Activated CD8-positive, alpha-beta memory T cell treated with anti-CD3 and anti-CD28 coated beads, Interleukin-2, amount 50 U/mL, for 4 hours (primary cell): ENCODE data around the gene PRDM15.

Experiments
- DNase-seq: peaks from one replicate; pipeline ENCODE4 v3.0.0-alpha.2; 2020

PRDM15 gene

DNA sequence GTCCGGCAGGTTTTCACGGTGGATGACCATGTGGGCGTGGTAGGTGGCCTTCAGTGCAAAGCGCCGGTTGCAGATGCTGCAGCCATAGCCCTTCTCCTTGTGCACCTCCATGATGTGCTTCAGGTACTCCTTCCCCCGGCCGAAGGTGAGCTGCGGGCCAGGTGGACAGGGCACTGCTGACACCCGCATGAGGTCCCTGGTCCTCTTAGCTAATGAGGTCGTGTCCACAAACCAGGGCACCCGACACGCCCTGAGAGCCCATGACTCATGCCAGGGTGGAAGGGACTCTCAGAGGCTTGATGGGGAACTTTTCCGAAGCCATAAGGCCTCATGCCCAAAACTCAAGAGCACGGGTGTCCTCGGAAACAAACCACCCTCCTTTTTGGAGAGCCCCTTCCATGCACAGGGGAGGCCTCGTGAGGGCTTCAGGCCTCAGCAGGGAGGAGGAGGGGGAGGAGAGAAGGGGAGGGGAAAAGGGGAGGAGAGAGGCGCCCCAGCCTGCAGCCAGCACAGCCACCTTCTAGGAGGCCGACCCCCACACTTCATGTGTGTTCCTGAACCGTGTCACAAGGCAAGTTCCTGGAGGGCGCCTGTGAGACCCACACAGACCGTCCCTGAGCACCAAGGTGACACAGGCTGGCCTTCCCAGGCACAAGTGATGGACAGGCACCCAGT, 57.9 kb downstream of the PRDM15 start:
- DNase-seq: no peak

DNA sequence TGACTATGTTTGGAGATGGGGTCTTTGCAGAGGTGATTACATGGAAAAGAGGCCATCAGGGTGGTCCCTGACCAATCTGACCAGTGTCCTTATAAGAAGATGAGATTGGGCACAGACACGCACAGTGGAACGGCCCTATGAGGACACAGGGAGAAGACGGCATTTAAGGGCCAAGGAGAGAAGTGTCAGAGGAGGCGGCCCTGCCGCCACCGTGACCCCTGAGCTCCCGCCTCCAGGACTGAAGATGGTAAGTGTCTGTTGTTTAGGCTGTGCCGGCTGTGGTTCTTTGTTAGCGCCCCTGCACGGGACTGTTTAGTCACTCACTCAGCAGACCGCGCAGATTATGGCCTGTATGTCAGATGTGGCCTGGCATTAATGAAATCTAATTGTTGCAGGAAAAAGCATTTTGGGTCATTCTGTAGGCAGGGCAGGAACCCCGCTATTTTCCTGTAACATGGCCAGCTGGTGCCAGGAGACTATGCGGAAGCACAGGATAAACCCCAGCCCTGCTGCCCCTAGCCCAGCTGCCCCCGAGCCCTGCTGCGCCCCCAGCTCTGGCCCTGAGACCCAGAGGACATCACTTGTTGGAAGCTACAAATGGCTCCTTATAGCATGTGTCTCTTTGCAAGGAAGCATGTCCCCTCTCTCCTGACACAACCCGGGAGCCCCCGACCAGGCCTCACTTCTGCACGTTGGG, 58.6 kb downstream of the PRDM15 start:
- DNase-seq: no peak

DNA sequence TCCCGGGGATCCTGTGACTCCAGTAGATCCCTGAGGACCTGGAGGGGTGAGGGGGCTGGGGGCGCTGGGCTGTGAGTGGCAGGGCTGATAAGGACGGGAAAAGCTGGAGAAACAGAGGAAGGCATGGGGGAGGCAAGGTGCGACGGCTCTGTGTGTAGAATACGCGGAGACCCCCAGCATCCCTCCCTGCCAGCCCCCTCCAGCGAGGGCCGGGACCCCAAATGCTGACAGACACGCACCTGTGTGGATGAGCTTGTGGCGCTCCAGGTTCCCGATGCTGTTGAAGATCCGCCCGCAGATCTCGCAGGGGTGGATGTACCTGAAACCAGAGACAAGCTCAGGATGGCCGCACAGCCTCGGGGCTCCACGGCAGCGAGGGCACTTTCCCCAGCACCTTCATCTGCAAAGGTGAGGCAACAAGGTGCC, 59.3 kb downstream of the PRDM15 start:
- no peak for DNase-seq

DNA sequence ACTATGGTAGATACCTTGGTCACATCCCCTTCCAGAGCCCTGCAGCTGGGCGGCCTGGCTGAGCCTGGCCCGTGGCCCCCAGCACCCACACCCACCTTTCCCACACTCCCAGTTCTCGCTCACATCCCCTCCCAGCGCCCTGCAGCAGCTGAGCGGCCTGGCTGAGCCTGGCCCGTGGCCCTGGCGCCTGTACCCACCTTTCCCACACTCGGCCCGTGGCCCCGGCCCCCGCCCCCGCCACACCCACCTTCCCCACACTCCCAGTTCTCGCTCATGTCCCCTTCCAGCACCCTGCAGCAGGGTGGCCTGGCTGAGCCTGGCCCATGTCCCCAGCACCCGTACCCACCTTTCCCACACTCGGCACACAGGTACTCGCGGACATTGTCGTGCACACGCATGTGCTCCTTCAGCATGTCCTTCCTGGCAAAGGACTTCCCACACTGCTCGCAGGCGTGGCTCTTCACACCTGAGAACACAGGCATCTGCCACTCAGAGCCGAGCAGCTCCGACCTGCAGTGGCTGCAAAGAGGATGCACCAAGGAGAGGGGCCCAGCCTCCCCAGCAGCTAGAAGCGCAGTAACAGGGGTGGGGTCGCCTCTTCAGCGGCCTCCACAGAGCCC, 59.8 kb downstream of the PRDM15 start:
- DNase-seq: no peak

DNA sequence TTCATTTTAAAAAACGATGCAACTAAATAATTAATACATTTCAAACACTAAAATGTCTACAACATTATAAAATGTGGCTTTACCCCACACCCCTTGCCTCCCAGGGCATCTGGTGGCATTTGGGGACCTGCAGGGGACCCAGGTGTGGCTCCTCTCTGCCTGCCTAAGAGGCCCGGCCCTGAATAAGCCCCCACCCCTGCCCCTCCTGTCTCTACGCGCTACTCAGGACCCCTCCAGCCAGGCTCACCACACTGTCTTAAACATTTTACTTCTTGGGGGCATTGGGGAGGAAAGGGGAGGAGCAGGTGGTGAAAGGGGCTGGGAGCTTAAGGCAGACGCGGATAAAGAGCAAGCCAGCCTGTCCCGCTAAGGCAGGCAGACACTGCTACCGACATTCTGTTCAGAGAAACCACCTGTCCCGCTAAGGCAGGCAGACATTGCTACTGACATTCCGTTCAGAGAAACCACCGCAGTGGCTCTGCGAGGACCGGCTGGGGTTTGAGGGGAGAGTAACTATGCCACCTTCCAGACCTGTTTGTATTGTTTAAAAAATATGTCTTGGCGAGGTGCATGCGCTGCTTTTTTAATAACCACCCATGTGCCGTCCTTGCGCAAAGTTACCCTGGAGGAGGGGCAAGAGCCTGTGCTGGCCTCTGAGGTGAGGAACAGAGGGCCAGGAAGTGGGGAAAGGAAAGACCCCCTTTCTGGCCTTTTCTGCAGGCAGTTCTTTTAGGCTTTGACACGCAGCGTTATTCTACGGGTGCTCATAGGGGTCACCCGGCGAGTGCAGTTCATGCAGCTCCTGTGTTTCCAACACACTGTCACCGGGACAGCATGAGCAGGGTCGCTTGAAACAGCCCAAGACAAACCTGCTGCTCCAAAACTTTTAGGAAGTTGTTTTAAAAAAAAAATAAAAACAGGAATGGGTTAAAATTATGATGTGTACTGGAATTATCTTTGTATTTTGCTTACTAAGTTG, 61.0 kb downstream of the PRDM15 start:
- DNase-seq: no peak

- no peak for DNase-seq
These were observed 61.9 kb downstream of the PRDM15 start for GRCh38 chr21:41817228-41817627.

DNA sequence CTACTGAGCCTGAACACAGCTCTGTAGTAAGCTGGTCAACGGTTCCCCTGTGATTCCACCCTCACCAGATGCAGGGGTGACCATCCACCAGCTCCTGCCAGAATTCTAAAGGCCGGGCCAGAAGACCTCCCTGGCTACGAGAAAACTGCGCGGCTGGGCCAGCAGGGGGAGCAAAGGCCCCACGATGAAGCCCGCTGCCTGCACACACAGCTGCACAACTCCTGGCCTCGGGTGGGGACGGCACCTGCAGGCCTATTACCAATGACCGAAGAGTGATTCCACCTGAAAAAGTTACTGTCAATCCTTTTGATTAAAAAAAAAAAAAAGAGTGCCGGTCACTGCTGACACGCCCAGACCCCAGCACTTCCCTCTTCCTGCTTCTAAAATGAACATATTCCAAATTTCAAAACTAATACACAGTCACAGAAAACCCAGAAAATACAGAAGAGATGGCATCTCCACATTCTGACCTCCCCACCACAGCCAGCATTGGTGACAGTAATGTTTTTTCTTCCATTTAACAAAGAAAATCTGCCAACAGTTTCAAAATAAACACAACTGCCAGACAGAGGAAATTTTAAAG, 62.5 kb downstream of the PRDM15 start:
- DNase-seq: peak; percentile 61

DNA sequence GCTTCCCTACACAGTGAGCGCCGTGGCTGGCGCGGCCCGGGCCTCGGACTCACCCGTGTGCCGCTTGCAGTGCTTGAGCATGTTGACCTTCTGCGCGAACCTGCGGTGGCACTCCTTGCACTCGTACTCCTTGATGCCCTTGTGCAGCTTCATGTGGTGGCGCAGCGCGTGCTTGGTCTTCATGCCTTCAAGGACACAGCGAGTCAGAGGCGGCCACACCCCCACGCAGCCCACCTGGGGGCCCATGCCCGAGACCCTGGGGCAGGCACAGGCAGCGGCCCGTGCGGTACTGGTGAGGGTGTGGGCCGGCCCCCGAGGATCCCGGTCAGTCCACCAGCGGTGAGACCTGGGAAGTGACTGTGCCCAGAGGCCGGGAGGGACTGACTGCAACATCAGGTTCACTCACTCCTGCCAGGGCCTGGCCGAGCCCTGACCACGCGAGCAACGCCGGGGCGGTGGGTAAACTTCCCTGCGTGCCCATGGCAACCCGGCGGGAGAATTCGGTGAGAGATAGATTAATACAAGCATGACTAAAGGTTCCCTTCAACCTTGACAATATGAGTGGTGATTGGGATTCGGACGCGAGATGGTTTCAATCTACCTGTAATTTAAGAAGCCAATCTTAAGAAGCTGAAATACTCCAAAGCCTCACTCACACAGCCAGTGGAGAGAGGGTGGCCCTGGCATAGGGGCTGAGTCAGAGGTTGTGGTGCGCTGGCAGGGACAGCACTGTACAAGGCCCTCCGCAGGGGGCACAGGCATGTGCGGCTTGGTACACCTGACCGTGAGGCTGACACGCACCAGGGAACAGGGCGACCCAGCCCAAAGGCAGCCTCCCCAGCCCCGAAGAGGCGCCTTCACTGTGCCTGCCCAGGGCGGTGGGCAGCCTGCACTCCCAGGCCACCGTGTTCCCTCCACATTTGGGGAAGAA, 63.2 kb downstream of the PRDM15 start:
- no peak for DNase-seq

GRCh38 chr21:41813226-41813625, 65.9 kb downstream of the PRDM15 start:
- DNase-seq: no peak

DNA sequence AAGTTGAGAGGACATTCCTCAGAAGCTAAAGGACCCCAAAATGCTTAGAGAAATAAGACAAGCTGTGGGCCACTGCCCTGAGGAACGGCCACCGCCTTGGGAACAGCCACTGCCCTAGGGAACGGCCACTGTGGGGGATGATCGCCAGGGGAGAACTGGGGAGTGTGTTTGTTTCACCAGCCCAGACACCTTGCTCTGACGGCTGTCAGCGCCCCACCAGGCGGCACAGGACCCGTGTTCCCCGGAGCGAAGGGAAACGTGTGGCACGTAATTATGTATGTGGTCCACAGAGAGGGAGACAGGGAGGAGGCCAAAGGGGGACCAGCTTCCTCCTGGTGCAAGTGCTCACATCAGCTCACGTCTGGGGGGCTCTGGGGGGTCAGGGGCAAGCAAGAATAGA, 66.5 kb downstream of the PRDM15 start:
- no peak for DNase-seq

GRCh38 chr21:41810597-41810932, 68.6 kb downstream of the PRDM15 start:
- no peak for DNase-seq

- no peak for DNase-seq
These were observed 69.1 kb downstream of the PRDM15 start for GRCh38 chr21:41809891-41810596.

DNA sequence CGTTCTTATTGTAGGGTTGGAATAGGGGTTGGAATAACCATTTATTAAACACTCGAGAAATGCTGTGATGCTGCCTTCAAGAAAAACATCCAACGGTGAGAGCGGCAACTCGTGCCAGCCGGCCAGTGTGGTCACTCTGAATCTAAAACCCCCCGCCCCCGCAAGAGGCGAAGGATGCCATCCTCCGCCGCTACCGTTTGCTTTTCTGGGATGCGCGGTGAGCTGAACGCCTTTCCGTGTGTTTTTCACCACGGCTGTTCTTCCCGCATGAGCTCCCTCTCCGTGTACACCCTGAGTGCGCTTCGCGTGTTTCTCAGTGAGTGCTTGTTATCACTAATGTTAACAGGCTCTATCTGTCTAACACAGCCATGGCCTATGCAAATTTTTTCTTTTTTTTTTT, 70.3 kb downstream of the PRDM15 start:
- no peak for DNase-seq

GRCh38 chr21:41808094-41808493, 71.0 kb downstream of the PRDM15 start:
- DNase-seq: no peak

DNA sequence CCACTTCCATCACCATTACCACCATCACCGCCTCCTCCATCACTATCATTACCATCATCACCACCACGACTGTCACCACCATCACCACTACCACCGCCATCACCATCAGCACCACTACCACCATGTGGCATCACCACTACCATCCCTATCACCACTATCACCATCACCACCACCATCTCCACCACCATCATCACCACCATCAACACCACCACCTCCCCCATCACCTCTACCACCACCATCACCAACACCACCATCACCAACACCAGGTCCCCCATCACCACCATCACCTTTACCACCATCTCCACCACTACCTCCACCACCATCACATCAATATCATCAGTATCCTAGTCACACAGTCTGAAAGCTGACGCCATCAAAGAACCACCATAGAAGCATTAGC, 72.4 kb downstream of the PRDM15 start:
- DNase-seq: no peak

- no peak for DNase-seq
These were observed 73.5 kb downstream of the PRDM15 start for GRCh38 chr21:41805643-41806042.

GRCh38 chr21:41805038-41805437, 74.1 kb downstream of the PRDM15 start:
- no peak for DNase-seq

DNA sequence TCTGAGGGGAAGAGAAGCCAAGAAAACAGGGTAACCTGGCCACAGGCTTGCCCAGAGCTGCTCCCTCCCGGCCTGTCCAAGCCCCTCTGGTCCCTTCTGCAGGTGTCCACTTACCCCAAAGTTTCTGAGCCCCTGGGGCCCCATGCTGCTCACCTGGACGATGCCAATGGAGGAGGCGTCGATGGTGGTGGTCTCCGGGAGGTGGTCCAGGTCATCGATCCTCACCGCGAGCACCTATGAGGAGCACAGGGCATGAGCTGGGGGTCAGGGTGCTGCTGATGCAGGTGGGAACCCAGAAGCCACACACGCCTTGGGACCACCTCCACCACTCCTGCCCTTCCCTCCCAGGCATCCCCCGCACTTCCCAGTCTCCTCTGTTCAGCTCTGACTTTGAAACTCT, 74.8 kb downstream of the PRDM15 start:
- no peak for DNase-seq

DNA sequence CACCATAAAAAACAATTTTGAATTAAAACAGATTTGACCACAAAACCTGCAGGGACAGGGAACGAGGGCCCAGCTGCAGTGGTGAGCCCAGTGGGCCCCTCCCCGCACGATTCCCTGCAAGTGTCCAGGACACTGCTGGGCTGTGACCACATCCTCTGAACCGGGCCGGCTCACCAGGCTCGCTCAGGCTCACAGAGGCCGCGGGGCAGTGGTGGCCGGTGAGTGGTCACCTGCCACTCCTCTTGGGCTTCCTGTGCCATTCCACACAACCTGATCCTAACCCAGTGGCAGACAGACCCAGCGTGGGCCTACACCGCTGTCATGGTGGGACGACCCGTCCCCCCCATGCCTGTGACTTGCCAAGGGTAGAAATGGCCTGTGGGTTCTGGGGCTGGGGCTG, 75.8 kb downstream of the PRDM15 start:
- no peak for DNase-seq

DNA sequence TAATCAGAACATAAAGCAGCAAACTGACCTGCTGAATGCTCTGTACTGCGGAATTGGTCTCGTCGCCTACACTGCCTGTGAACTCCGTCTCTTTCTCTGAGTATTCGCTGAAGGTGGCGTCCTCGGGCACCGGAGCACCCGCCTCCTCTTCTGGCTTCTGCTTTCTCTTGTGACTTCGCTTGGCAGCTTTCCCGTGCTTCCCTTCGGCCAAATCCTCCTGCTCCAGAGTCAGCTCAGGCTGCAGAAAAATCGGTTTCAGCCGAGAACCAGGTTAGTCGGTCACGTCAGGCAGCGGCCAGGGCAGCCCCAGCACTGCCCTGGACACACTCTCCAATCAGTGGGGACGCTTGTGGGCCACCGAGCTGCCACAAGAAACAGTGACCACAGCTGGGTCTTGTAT, 76.5 kb downstream of the PRDM15 start:
- DNase-seq: no peak

GRCh38 chr21:41802198-41802584, 77.0 kb downstream of the PRDM15 start:
- DNase-seq: no peak
